GM12878 (cell line): ENCODE data around the gene KRTAP5-3. TPM values are rescaled to one million over a fixed set of nuclear protein-coding genes. Genes with fewer than 3 reads are reported as not detected.

Source experiments
- ATAC-seq: fragments of 200-7000 bp; cut with Tn5 transposase; 3 replicates; pipeline ENCODE4 v1.9.1; 2020; ENCODE audit warnings: mild to moderate bottlenecking, moderate library complexity
- BruUV-seq: library from RNA; stranded (reverse); fragments of 400-500 nt; replicated peaks from 2 replicates; lab custom pipeline; 2021; lab: Mats Ljungman, UMichigan
- CTCF ChIA-PET: fragments of 300-600 bp; sonication (Branson Sonifier 250); formaldehyde crosslinking; extraction: SDS; loops from one replicate; lab custom pipeline; 2021; ENCODE audit warnings: inconsistent platforms; lab: Yijun Ruan, JAX
- POLR2A ChIA-PET: fragments of 350-600 bp; formaldehyde crosslinking; extraction: SDS; loops from one replicate; lab custom pipeline; 2021; ENCODE audit warnings: inconsistent platforms; lab: Charles Lee
- RAD21 ChIA-PET: fragments of 300-600 bp; sonication (Branson Sonifier 250); formaldehyde crosslinking; loops from one replicate; lab custom pipeline; 2023; ENCODE audit warnings: antibody characterized with exemption; ENCODE audit not compliant: unreplicated experiment; lab: Charles Lee
- SMC1A ChIA-PET: fragments of 300-600 bp; sonication (Branson Sonifier 250); formaldehyde crosslinking; loops from one replicate; lab custom pipeline; 2023; ENCODE audit not compliant: unreplicated experiment, uncharacterized antibody; lab: Charles Lee
- DNase-seq: peaks from one replicate; pipeline ENCODE4 v3.0.0-alpha.2; 2011; ENCODE audit warnings: low read depth, low spot score
- FAIRE-seq: peaks from 3 replicates; lab custom pipeline; 2011; peaks lifted over from hg19 to GRCh38; lab: Jason Lieb, UNC
- H2AFZ ChIP-seq: 2 replicates; pipeline ENCODE4 v1.6.0; 2011; ENCODE audit warnings: low read depth, low read length, control low read depth; ENCODE audit not compliant: control insufficient read depth
- H3K27ac ChIP-seq: 2 replicates; pipeline ENCODE4 v1.5.1; 2011; ENCODE audit warnings: control low read depth; ENCODE audit not compliant: control insufficient read depth, insufficient read depth
- H3K27me3 ChIP-seq, 2 experiments: replicated peaks in 1 of 2; 2 replicates each; pipeline versions ENCODE4 v1.6.0 to v1.6.1; 2011; ENCODE audit warnings: low read length in 1 of 2; ENCODE audit not compliant: control insufficient read depth in 2 of 2, insufficient read depth in 2 of 2
- H3K36me3 ChIP-seq, 2 experiments: 2 replicates each; pipeline ENCODE4 v1.5.1; 2011; ENCODE audit warnings: low read length in 1 of 2; ENCODE audit not compliant: control insufficient read depth in 2 of 2, insufficient read depth in 2 of 2
- H3K4me1 ChIP-seq: 2 replicates; pipeline ENCODE4 v1.6.1; 2011; ENCODE audit warnings: mild to moderate bottlenecking, low read length, moderate library complexity, mixed read lengths; ENCODE audit not compliant: control insufficient read depth, insufficient read depth
- H3K4me2 ChIP-seq: 2 replicates; pipeline ENCODE4 v1.6.0; 2011; ENCODE audit warnings: control low read depth; ENCODE audit not compliant: control insufficient read depth, insufficient read depth
- H3K4me3 ChIP-seq: fragments of 200-600 bp; sonication (generic); 2 replicates; pipeline ENCODE4 v1.5.1; 2016
- H3K79me2 ChIP-seq: 2 replicates; pipeline ENCODE4 v1.6.0; 2011; ENCODE audit warnings: low read length; ENCODE audit not compliant: control insufficient read depth, insufficient read depth
- H3K9ac ChIP-seq: 2 replicates; pipeline ENCODE4 v1.8.0; 2011; ENCODE audit warnings: low read length, control low read depth, mixed read lengths; ENCODE audit not compliant: control insufficient read depth, insufficient read depth
- H3K9me3 ChIP-seq: replicated peaks from 3 replicates; pipeline ENCODE4 v1.5.1; 2011; ENCODE audit warnings: mild to moderate bottlenecking, low read length; ENCODE audit not compliant: control insufficient read depth, insufficient read depth
- H4K20me1 ChIP-seq: 2 replicates; pipeline ENCODE4 v1.6.0; 2011; ENCODE audit not compliant: control insufficient read depth, insufficient read depth
- ATF7 ChIP-seq: fragments of 450-650 bp; IDR thresholded peaks from 2 replicates; pipeline ENCODE4 v1.6.1; 2016; ENCODE audit warnings: low read depth, mild to moderate bottlenecking
- BACH1 ChIP-seq: fragments of 450-650 bp; IDR thresholded peaks from 2 replicates; pipeline ENCODE4 v1.6.1; 2017; ENCODE audit warnings: mild to moderate bottlenecking, borderline replicate concordance
- BHLHE40 ChIP-seq, 2 experiments: fragments of 450-650 bp in 1 of 2; IDR thresholded peaks; 2 replicates each; pipeline ENCODE4 v1.6.1; 2011 to 2017; ENCODE audit warnings: low read depth in 2 of 2, borderline replicate concordance in 1 of 2, improper control_type of control experiment in 1 of 2, low read length in 1 of 2, mild to moderate bottlenecking in 1 of 2
- CREM ChIP-seq: IDR thresholded peaks from 2 replicates; pipeline ENCODE4 v1.6.1; 2014; ENCODE audit warnings: antibody characterized with exemption, low read depth
- EZH2 ChIP-seq: IDR thresholded peaks from 2 replicates; pipeline ENCODE4 v1.6.1; 2012; ENCODE audit warnings: low read depth, mild to moderate bottlenecking, control low read depth, inconsistent platforms, low read length, borderline replicate concordance; ENCODE audit not compliant: control insufficient read depth
- GABPA ChIP-seq: IDR thresholded peaks from 2 replicates; pipeline ENCODE4 v1.6.1; 2014; ENCODE audit warnings: antibody characterized with exemption, low read depth, mild to moderate bottlenecking, inconsistent platforms
- HCFC1 ChIP-seq: fragments of 150-350 bp; IDR thresholded peaks from 2 replicates; pipeline ENCODE4 v1.6.1; 2014; ENCODE audit warnings: low read length
- IKZF1 ChIP-seq: fragments of 450-650 bp; conservative IDR thresholded peaks from 2 replicates; pipeline ENCODE4 v1.6.1; 2017; ENCODE audit warnings: antibody characterized with exemption, mild to moderate bottlenecking
- MEF2A ChIP-seq: IDR thresholded peaks from 2 replicates; pipeline ENCODE4 v1.6.1; 2011; ENCODE audit warnings: low read depth, mild to moderate bottlenecking, low read length, moderate library complexity; ENCODE audit not compliant: insufficient read depth
- NFYB ChIP-seq: IDR thresholded peaks from 2 replicates; pipeline ENCODE4 v1.6.1; 2011; ENCODE audit warnings: low read depth, mild to moderate bottlenecking, low read length, improper control_type of control experiment, moderate library complexity; ENCODE audit not compliant: insufficient read depth
- POLR2A ChIP-seq: IDR thresholded peaks from 2 replicates; pipeline ENCODE4 v1.6.1; 2011; ENCODE audit warnings: low read depth, mild to moderate bottlenecking, low read length
- STAT1 ChIP-seq: fragments of 450-650 bp; conservative IDR thresholded peaks from 2 replicates; pipeline ENCODE4 v1.6.1; 2014; ENCODE audit warnings: antibody characterized with exemption, mild to moderate bottlenecking
- STAT3 ChIP-seq: IDR thresholded peaks from 2 replicates; pipeline ENCODE4 v1.6.1; 2011; ENCODE audit warnings: low read depth, low read length, improper control_type of control experiment
- TBL1XR1 ChIP-seq: IDR thresholded peaks from 2 replicates; pipeline ENCODE4 v1.6.1; 2012; ENCODE audit warnings: low read depth, low read length, improper control_type of control experiment
- TCF12 ChIP-seq: IDR thresholded peaks from 2 replicates; pipeline ENCODE4 v1.6.1; 2011; ENCODE audit warnings: low read depth, mild to moderate bottlenecking, low read length
- ZBTB4 ChIP-seq: fragments of 450-650 bp; formaldehyde crosslinking; IDR thresholded peaks from 2 replicates; pipeline ENCODE4 v1.4.0; 2022; ENCODE audit warnings: mild to moderate bottlenecking, moderate library complexity
- ZNF217 ChIP-seq: fragments of 450-650 bp; IDR thresholded peaks from 2 replicates; pipeline ENCODE4 v1.6.1; 2017; ENCODE audit warnings: antibody characterized with exemption, mild to moderate bottlenecking
- WGBS: methylation state at CpG from one replicate; pipeline ENCODE4 v1.1.6; 2016; ENCODE audit warnings: low lambda C conversion rate; ENCODE audit not compliant: insufficient replicate concordance, insufficient coverage; ENCODE audit errors: missing lambda C conversion rate; 5-methylcytosine and 5-hydroxymethylcytosine counted together
- in situ Hi-C: fragments of 300-500 bp; cut with MboI; formaldehyde crosslinking; loops from 9 replicates; pipeline ENCODE4 v1.14.3; 2018; ENCODE audit warnings: mixed read lengths
- intact Hi-C: fragments of 100-400 bp; cut with micrococcal nuclease; formaldehyde crosslinking; loops from one replicate; pipeline ENCODE4 v1.14.2; 2022; ENCODE audit not compliant: unreplicated experiment
- polyA plus RNA-seq, 11 experiments: library from polyadenylated mRNA; depleted of rRNA in 4 of 11; unstranded in 6 of 11; stranded (reverse) in 5 of 11; fragments of >200 nt; fragmentation: Nextera tagmentation in 4 of 11; fragmentation: Illumina TruSeq in 1 of 11; extraction: Ambion mirVana in 4 of 11; extraction: Trizol in 1 of 11; gene quantifications; 1 replicate in 1 of 11; 2 replicates in 10 of 11; pipeline versions ENCODE4 v1.2.1 to v1.2.3, GENCODE V29; 2011 to 2016; ENCODE audit warnings: inconsistent platforms in 2 of 11, missing spikeins in 2 of 11, low read depth in 1 of 11
- total RNA-seq, 4 experiments: library from RNA; depleted of rRNA in 3 of 4; stranded (reverse); fragments of >200 nt in 3 of 4; fragmentation: Illumina TruSeq in 1 of 4; extraction: Trizol in 1 of 4; gene quantifications; 2 replicates each; pipeline versions ENCODE4 v1.2.1 to v1.2.3, GENCODE V29; 2013 to 2021
- TF ChIP-seq, protein P1 (sequence below): IDR thresholded peaks from 2 replicates; pipeline ENCODE4 v1.6.1; 2011; ENCODE audit warnings: mild to moderate bottlenecking, low read depth, low read length, moderate library complexity; ENCODE audit not compliant: insufficient replicate concordance

The KRTAP5-3 gene
- total and polyA plus RNA-seq, 10 of the 15 experiments (the other 5 are each of a cell fraction or from before 2014, with no cell fraction given) = not detected

DNA sequence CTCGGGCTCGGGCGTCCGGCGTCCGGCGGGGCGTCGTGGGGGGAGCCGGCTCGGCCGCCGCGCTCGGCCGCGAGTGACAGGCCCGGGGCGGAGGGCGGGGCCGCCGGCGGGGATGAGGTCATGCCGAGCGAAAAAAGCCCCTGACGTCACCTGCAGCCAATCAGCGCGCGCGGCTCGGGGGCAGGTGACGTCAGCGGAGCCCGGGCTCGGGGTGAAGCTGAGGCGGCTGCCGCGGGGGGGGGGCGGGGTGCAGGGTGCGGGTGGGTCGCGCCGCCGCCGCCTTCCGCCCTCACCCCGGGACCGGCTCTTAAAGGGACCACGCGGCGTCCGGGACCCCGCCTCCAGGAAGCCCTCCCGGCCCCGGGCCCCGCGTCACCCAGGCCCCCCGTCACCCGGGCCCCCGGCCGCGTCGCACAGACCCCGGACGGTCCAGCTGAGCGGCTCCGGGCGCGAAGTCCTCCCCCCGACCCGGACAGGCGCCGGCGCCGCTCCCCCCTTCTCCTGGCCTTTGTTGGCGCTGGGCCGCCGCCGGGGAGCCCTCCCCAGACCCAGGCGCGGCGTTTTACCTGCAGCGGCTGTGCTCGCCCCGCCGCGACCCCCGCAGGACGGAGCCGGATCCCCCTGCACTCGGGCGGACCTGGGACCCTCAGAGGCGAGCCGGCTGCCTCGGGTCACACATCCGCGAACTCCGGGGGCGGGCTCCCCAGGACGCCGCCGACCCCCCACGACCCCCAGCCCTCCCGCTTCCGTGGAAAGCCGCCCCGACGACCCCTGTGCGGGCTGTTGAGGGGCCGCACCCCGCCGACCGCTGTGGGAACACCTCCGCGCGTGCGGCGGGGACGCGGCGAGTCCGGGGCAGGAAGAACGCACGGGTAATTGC lies 35.8 kb downstream of the KRTAP5-3 start, which contains the start of gene DUSP8:
Gene DUSP8 (minus strand): TSS at position 75 of the 880 bp plus-strand sequence. CDS start 6,445 bp downstream, outside the sequence.
- CTCF ChIA-PET = interaction anchor here (0.7 to 1.0 kb wide), 2 partner anchors 26 to 51 kb away, joined by 3 to 4 read pairs; no protein-coding TSS in a partner anchor
- Histone ChIP-seq H3K36me3 (no peaks in the 10 kb centered on the region), H3K79me2 (no peaks in the 10 kb centered on the region), H3K27ac (no peak within 1 kb of the TSS), H3K9me3 (no peaks in the 10 kb centered on the region; the same call in 2 of the 3 replicates), H3K27me3 (peaks cover 3 to 10% of the 10 kb centered on the region in 2 experiments; a peak in 3 of 4 replicates), H3K4me1 (no peaks in the 10 kb centered on the region), H2AFZ (no peak within 1 kb of the TSS), H3K4me2 (peak within 1 kb of the TSS; percentile 64), H4K20me1 (no peaks in the 10 kb centered on the region), H3K9ac (no peak within 1 kb of the TSS), H3K4me3 (no peak within 1 kb of the TSS)
- SMC1A ChIA-PET = no interaction called here
- FAIRE-seq (no peak), DNase-seq (no peak), ATAC-seq (peak; percentile 68)
- RAD21 ChIA-PET = interaction anchor here (1.1 to 1.3 kb wide), 2 partner anchors 35 to 58 kb away, joined by 3 to 4 read pairs; no protein-coding TSS in a partner anchor
- WGBS = 2% methylated on average over 34 of the region's 124 CpGs
- intact Hi-C loops (loop anchor here (10.0 kb wide), 2 partner anchors 268 to 458 kb away; partner anchors contain the start of gene TOLLIP), in situ Hi-C loops (no loop called here)
- BruUV-seq = no TSS peak
- POLR2A ChIA-PET = no interaction called here
- TF ChIP-seq, protein P1, sequence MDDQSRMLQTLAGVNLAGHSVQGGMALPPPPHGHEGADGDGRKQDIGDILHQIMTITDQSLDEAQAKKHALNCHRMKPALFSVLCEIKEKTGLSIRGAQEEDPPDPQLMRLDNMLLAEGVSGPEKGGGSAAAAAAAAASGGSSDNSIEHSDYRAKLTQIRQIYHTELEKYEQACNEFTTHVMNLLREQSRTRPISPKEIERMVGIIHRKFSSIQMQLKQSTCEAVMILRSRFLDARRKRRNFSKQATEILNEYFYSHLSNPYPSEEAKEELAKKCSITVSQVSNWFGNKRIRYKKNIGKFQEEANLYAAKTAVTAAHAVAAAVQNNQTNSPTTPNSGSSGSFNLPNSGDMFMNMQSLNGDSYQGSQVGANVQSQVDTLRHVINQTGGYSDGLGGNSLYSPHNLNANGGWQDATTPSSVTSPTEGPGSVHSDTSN = peak; percentile 65
- TF ChIP-seq HCFC1 = no peak
- no peak for TF ChIP-seq EZH2
- peak; percentile 63; the same call in 1 of the 2 replicates for TF ChIP-seq ATF7
- peak in 1 of 2 experiments; percentile 33; a peak in 1 of 4 replicates for TF ChIP-seq BHLHE40 (IDR thresholded peaks at IDR 0.05; ENCODE audit: borderline replicate concordance in 1 of 2, low read depth in 2 of 2, low read length in 1 of 2)
- no peak for TF ChIP-seq TCF12
- TF ChIP-seq BACH1 = no peak
- TF ChIP-seq NFYB = peak; percentile 81; the same call in 1 of the 2 replicates
- no peak for TF ChIP-seq STAT1
- peak; percentile 62 for TF ChIP-seq CREM
- TF ChIP-seq ZBTB4 = no peak
- no peak for TF ChIP-seq TBL1XR1
- TF ChIP-seq ZNF217 = no peak
- TF ChIP-seq POLR2A = 0 out of 2 replicates have a peak, but pooled peaks have one; percentile 29
- 0 out of 2 replicates have a peak, but pooled peaks have one; percentile 15 for TF ChIP-seq IKZF1
- peak; percentile 58; the same call in 1 of the 2 replicates for TF ChIP-seq MEF2A
- no peak for TF ChIP-seq STAT3
- no peak for TF ChIP-seq GABPA
